H1 (cell line): ENCODE measurements around the gene MAP2K1. TPM values are rescaled to one million over a fixed set of nuclear protein-coding genes. Genes with fewer than 3 reads are reported as not detected.

Experiments used
- CTCF ChIA-PET: fragments of 300-600 bp; sonication (Branson Sonifier 250); formaldehyde crosslinking; loops from one replicate; lab custom pipeline; 2021; ENCODE audit not compliant: partially characterized antibody; lab: Charles Lee
- POLR2A ChIA-PET: fragments of 300-600 bp; sonication (Branson Sonifier 250); formaldehyde crosslinking; loops from one replicate; lab custom pipeline; 2021; ENCODE audit warnings: inconsistent platforms; ENCODE audit not compliant: partially characterized antibody; lab: Charles Lee
- DNase-seq, 2 experiments: peaks; one replicate each; pipeline versions ENCODE4 v3.0.0 to v3.0.0-alpha.2; 2010 to 2022; ENCODE audit warnings: low spot score in 2 of 2, low read depth in 1 of 2, mixed read lengths in 1 of 2
- FAIRE-seq: peaks from 2 replicates; lab custom pipeline; 2011; peaks lifted over from hg19 to GRCh38; lab: Jason Lieb, UNC
- H2AFZ ChIP-seq: 2 replicates; pipeline ENCODE4 v1.8.1; 2012; ENCODE audit warnings: low read length, inconsistent platforms
- H2AK5ac ChIP-seq: 2 replicates; pipeline ENCODE4 v1.6.1; 2013; ENCODE audit warnings: low read depth, low read length
- H2BK120ac ChIP-seq: replicated peaks from 2 replicates; pipeline ENCODE3; 2013; ENCODE audit warnings: low read depth, low read length, inconsistent platforms
- H2BK12ac ChIP-seq: 2 replicates; pipeline ENCODE4 v1.6.1; 2013; ENCODE audit warnings: low read depth, low read length
- H2BK15ac ChIP-seq: 2 replicates; pipeline ENCODE4 v1.6.1; 2013; ENCODE audit warnings: low read length
- H2BK20ac ChIP-seq: 2 replicates; pipeline ENCODE4 v1.6.1; 2013; ENCODE audit warnings: low read length
- H2BK5ac ChIP-seq: 2 replicates; pipeline ENCODE4 v1.6.1; 2013; ENCODE audit warnings: low read depth, low read length
- H3K14ac ChIP-seq: 2 replicates; pipeline ENCODE4 v1.6.1; 2013; ENCODE audit warnings: inconsistent platforms; ENCODE audit not compliant: insufficient read length
- H3K18ac ChIP-seq: 2 replicates; pipeline ENCODE4 v1.6.1; 2013; ENCODE audit warnings: low read length; ENCODE audit errors: extremely low read depth
- H3K23ac ChIP-seq: 2 replicates; pipeline ENCODE4 v1.6.1; 2013; ENCODE audit warnings: inconsistent platforms; ENCODE audit not compliant: insufficient read length
- H3K23me2 ChIP-seq: 2 replicates; pipeline ENCODE4 v1.6.1; 2013; ENCODE audit warnings: low read depth, low read length
- H3K27ac ChIP-seq: 2 replicates; pipeline ENCODE4 v1.6.1; 2011; ENCODE audit warnings: low read depth, low read length, inconsistent platforms
- H3K27me3 ChIP-seq, 4 experiments: replicated peaks in 1 of 4; 1 replicate in 1 of 4; 2 replicates in 3 of 4; pipeline versions ENCODE4 v1.6.1 to v1.8.1; 2011 to 2013; ENCODE audit warnings: low read length in 3 of 4, mild to moderate bottlenecking in 3 of 4, inconsistent platforms in 2 of 4, mixed read lengths in 2 of 4, moderate library complexity in 1 of 4; ENCODE audit not compliant: control insufficient read depth in 3 of 4, insufficient read depth in 3 of 4; ENCODE audit errors: extremely low read depth in 1 of 4
- H3K36me3 ChIP-seq, 4 experiments: 2 replicates each; pipeline versions ENCODE4 v1.6.1 to v1.8.1; 2011 to 2013; ENCODE audit warnings: mild to moderate bottlenecking in 4 of 4, low read length in 3 of 4, moderate library complexity in 2 of 4, control low read depth in 1 of 4, inconsistent platforms in 1 of 4; ENCODE audit not compliant: insufficient read depth in 4 of 4, control insufficient read depth in 2 of 4
- H3K4ac ChIP-seq: replicated peaks from 2 replicates; pipeline ENCODE3; 2013; ENCODE audit warnings: low read length, low read depth, mixed read lengths, inconsistent platforms; ENCODE audit not compliant: insufficient read length
- H3K4me1 ChIP-seq, 4 experiments: replicated peaks in 1 of 4; 1 replicate in 1 of 4; 2 replicates in 3 of 4; pipeline versions ENCODE4 v1.6.1 to v1.8.1; 2011 to 2013; ENCODE audit warnings: low read length in 3 of 4, inconsistent platforms in 2 of 4, mixed read lengths in 1 of 4; ENCODE audit not compliant: insufficient read depth in 4 of 4, control insufficient read depth in 3 of 4
- H3K4me2 ChIP-seq, 2 experiments: 2 replicates each; pipeline versions ENCODE4 v1.6.1 to v1.8.1; 2011 to 2013; ENCODE audit warnings: low read depth in 2 of 2, low read length in 2 of 2, control low read depth in 1 of 2, inconsistent platforms in 1 of 2, mild to moderate bottlenecking in 1 of 2; ENCODE audit not compliant: insufficient read depth in 1 of 2
- H3K4me3 ChIP-seq, 4 experiments: fragments of 200-600, 300-600 bp in 1 of 4; sonication (generic), shearing (Covaris generic), sonication (Bioruptor Twin) in 1 of 4; 2 replicates each; pipeline versions ENCODE4 v1.5.1 to v1.8.1; 2011 to 2016; ENCODE audit warnings: low read length in 4 of 4, low read depth in 3 of 4, control low read depth in 2 of 4, inconsistent platforms in 2 of 4, mild to moderate bottlenecking in 2 of 4, mixed read lengths in 1 of 4, moderate library complexity in 1 of 4; ENCODE audit not compliant: insufficient read depth in 2 of 4; ENCODE audit errors: extremely low read depth in 1 of 4
- H3K56ac ChIP-seq: replicated peaks from 2 replicates; pipeline ENCODE3; 2013; ENCODE audit warnings: low read depth, mild to moderate bottlenecking, mixed read lengths, low read length, inconsistent platforms; ENCODE audit not compliant: insufficient read length
- H3K79me1 ChIP-seq: 2 replicates; pipeline ENCODE4 v1.6.1; 2013; ENCODE audit warnings: low read depth, low read length, control low read depth
- H3K79me2 ChIP-seq, 2 experiments: 2 replicates each; pipeline versions ENCODE4 v1.6.1 to v1.8.1; 2012 to 2013; ENCODE audit warnings: low read length in 2 of 2, mild to moderate bottlenecking in 2 of 2, inconsistent platforms in 1 of 2; ENCODE audit not compliant: insufficient read depth in 2 of 2, control insufficient read depth in 1 of 2
- H3K9ac ChIP-seq, 4 experiments: replicated peaks in 1 of 4; 1 replicate in 1 of 4; 2 replicates in 3 of 4; pipeline versions ENCODE4 v1.6.1 to v1.8.1; 2011 to 2013; ENCODE audit warnings: low read depth in 3 of 4, low read length in 3 of 4, control low read depth in 2 of 4, mild to moderate bottlenecking in 2 of 4, moderate library complexity in 2 of 4, inconsistent platforms in 1 of 4; ENCODE audit errors: extremely low read depth in 1 of 4
- H3K9me3 ChIP-seq, 2 experiments: 2 replicates each; pipeline versions ENCODE4 v1.6.1 to v1.8.1; 2012 to 2013; ENCODE audit warnings: mild to moderate bottlenecking in 2 of 2, moderate library complexity in 2 of 2, control low read depth in 1 of 2, inconsistent platforms in 1 of 2, low read depth in 1 of 2, low read length in 1 of 2, mixed read lengths in 1 of 2; ENCODE audit not compliant: insufficient read depth in 2 of 2
- H4K20me1 ChIP-seq, 2 experiments: replicated peaks in 1 of 2; 2 replicates each; pipeline versions ENCODE3 to v1.8.1; 2011 to 2013; ENCODE audit warnings: inconsistent platforms in 2 of 2, low read length in 2 of 2, mild to moderate bottlenecking in 1 of 2; ENCODE audit not compliant: insufficient read depth in 2 of 2, control insufficient read depth in 1 of 2
- H4K5ac ChIP-seq: 2 replicates; pipeline ENCODE4 v1.6.1; 2013; ENCODE audit warnings: low read length, low read depth, mixed read lengths, inconsistent platforms; ENCODE audit not compliant: insufficient read length
- H4K8ac ChIP-seq: 2 replicates; pipeline ENCODE4 v1.8.0; 2013; ENCODE audit warnings: mild to moderate bottlenecking, moderate library complexity, low read length, inconsistent platforms; ENCODE audit not compliant: insufficient read depth; ENCODE audit errors: extremely low read depth
- H4K91ac ChIP-seq: replicated peaks from 2 replicates; pipeline ENCODE3; 2013; ENCODE audit warnings: low read length, mixed read lengths, inconsistent platforms; ENCODE audit not compliant: insufficient read length
- CBX5 ChIP-seq: fragments of 300-800, 300-1000 bp; sonication (generic); IDR thresholded peaks from 2 replicates; pipeline ENCODE4 v1.7.1; 2016; ENCODE audit warnings: antibody characterized with exemption, low read length, low read depth
- CBX8 ChIP-seq: fragments of 300-800, 300-1000 bp; sonication (generic); IDR thresholded peaks from 2 replicates; pipeline ENCODE4 v1.7.1; 2016; ENCODE audit warnings: low read depth, low read length, borderline replicate concordance
- CTBP2 ChIP-seq: IDR thresholded peaks from 2 replicates; pipeline ENCODE4 v1.7.0; 2011; ENCODE audit warnings: borderline replicate concordance, mild to moderate bottlenecking, moderate library complexity, mixed read lengths, low read length; ENCODE audit not compliant: insufficient read depth, insufficient read length
- GTF2F1 ChIP-seq: IDR thresholded peaks from 2 replicates; pipeline ENCODE4 v1.6.1; 2012; ENCODE audit warnings: low read depth, low read length, improper control_type of control experiment, borderline replicate concordance
- KDM5A ChIP-seq: fragments of 200-600 bp; IDR thresholded peaks from 2 replicates; pipeline ENCODE4 v1.7.1; 2012; ENCODE audit warnings: mild to moderate bottlenecking, low read length, inconsistent platforms, mixed read lengths
- MAFK ChIP-seq: IDR thresholded peaks from 2 replicates; pipeline ENCODE4 v1.6.1; 2012; ENCODE audit warnings: low read depth, mild to moderate bottlenecking, improper control_type of control experiment, low read length
- POU5F1 ChIP-seq: IDR thresholded peaks from 2 replicates; pipeline ENCODE4 v1.6.1; 2011; ENCODE audit warnings: low read depth, mild to moderate bottlenecking, low read length, moderate library complexity
- SIRT6 ChIP-seq: IDR thresholded peaks from one replicate; pipeline ENCODE4 v1.7.1; 2012; ENCODE audit warnings: low read length, inconsistent platforms
- SIX5 ChIP-seq: IDR thresholded peaks from 2 replicates; pipeline ENCODE4 v1.6.1; 2011; ENCODE audit warnings: mild to moderate bottlenecking, low read depth, low read length
- SUZ12 ChIP-seq: fragments of 200-600 bp; sonication (generic); IDR thresholded peaks from 2 replicates; pipeline ENCODE4 v1.6.1; 2012; ENCODE audit warnings: mild to moderate bottlenecking, inconsistent platforms, low read length, moderate library complexity, mixed read lengths
- TAF1 ChIP-seq: IDR thresholded peaks from 2 replicates; pipeline ENCODE4 v1.6.1; 2011; ENCODE audit warnings: mild to moderate bottlenecking, low read depth, low read length
- TBP ChIP-seq: IDR thresholded peaks from 2 replicates; pipeline ENCODE4 v1.6.1; 2011; ENCODE audit warnings: low read depth, low read length, improper control_type of control experiment
- TEAD4 ChIP-seq: IDR thresholded peaks from 2 replicates; pipeline ENCODE4 v1.6.1; 2012; ENCODE audit warnings: low read depth, low read length, inconsistent platforms, mixed read lengths
- polyA plus RNA-seq, 7 experiments: library from polyadenylated mRNA; depleted of rRNA in 3 of 7; stranded (reverse) in 5 of 7; unstranded in 2 of 7; fragments of >200 nt in 5 of 7; fragments of 200-250 nt in 2 of 7; gene quantifications; 1 replicate in 5 of 7; 2 replicates in 1 of 7; 4 replicates in 1 of 7; pipeline versions ENCODE4 v1.2.1 to v1.2.3, GENCODE V29; 2011 to 2013; ENCODE audit warnings: missing spikeins in 2 of 7, mixed read lengths in 2 of 7
- total RNA-seq: library from RNA; stranded (reverse); fragmentation: NEBNext Ultra II Directional; extraction: Animal tissue kit (Norgen Biotek cat#: 25700); gene quantifications from 2 replicates; pipeline ENCODE4 v1.2.1, GENCODE V29; 2021

The MAP2K1 gene
- total and polyA plus RNA-seq, 2 of the 8 experiments (the other 6 are each of a cell fraction or from before 2014, with no cell fraction given) = 54.7 to 78.2 TPM

DNA sequence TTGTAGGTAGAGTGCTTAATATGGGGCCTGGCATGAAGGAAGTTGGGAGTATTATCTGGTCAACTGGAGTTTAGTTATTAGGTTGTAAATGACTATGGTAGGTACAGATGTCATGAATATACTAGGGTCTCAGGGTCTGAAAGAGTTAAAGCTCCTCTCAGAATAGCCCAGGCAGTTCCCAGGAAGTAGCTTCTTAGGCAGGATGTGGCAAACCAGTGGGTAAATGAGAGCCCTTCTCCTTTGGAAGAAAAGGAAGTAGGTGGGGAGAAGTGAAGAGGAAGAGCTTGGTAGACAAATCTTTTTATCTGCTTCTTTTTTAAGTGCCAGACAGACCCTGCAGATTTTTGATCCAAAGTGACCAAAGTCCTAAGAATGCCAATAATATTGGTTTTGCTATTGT is 24.5 kb downstream of the MAP2K1 start:
- TF ChIP-seq MAFK = no peak
- TF ChIP-seq SUZ12 = no peak
- TF ChIP-seq TEAD4 = no peak
- no peak for TF ChIP-seq CTBP2
- TF ChIP-seq TAF1 = no peak
- no peak for TF ChIP-seq GTF2F1
- TF ChIP-seq POU5F1 = no peak
- TF ChIP-seq KDM5A = no peak
- TF ChIP-seq SIRT6 = no peak
- TF ChIP-seq CBX8 = no peak
- TF ChIP-seq CBX5 = no peak
- TF ChIP-seq SIX5 = no peak
- no peak for TF ChIP-seq TBP
- Histone ChIP-seq H3K4me3 (no peak overlapping the region), H3K9me3 (peaks cover 10 to 18% of the 10 kb centered on the region in 2 experiments), H2AK5ac (no peak overlapping the region), H2BK20ac (no peak overlapping the region), H2BK120ac (no peak overlapping the region), H3K27ac (no peak overlapping the region), H3K56ac (no peak overlapping the region), H3K14ac (no peak overlapping the region), H4K91ac (no peak overlapping the region), H3K23me2 (no peaks in the 10 kb centered on the region), H3K79me2 (peaks cover 29 to 97% of the 10 kb centered on the region in 2 experiments), H4K8ac (no peak overlapping the region), H3K27me3 (no peaks in the 10 kb centered on the region), H3K4ac (no peak overlapping the region), H4K20me1 (peaks cover 5 to 6% of the 10 kb centered on the region in 2 experiments), H2BK15ac (no peak overlapping the region), H3K4me1 (peaks cover 0 to 18% (median 3%) of the 10 kb centered on the region in 4 experiments; a peak in 4 of 7 replicates), H3K4me2 (no peak overlapping the region), H3K36me3 (peaks cover 0 to 12% (median 0%) of the 10 kb centered on the region in 4 experiments; a peak in 3 of 8 replicates), H3K79me1 (peaks cover 10% of the 10 kb centered on the region), H3K18ac (no peak overlapping the region), H3K9ac (no peak overlapping the region), H2AFZ (no peak overlapping the region), H2BK12ac (no peak overlapping the region), H3K23ac (no peak overlapping the region), H4K5ac (no peak overlapping the region), H2BK5ac (no peak overlapping the region)
- POLR2A ChIA-PET = interaction anchor here (1.2 to 2.5 kb wide), 4 partner anchors 8 to 89 kb away, joined by 3 to 8 read pairs (median 4); partner anchors contain the start of gene SNAPC5
- CTCF ChIA-PET = interaction anchor here (0.6 kb wide), 1 partner anchor 215 kb away, joined by 3 read pairs; no protein-coding TSS in a partner anchor
- DNase-seq (no peak), FAIRE-seq (no peak)
